H1 (cell line): Measurements from ENCODE around the gene TP53. TPM values are rescaled to one million over a fixed set of nuclear protein-coding genes. Genes with fewer than 3 reads are reported as not detected.

Experiments used
- BACH1 ChIP-seq: IDR thresholded peaks from 2 replicates; pipeline ENCODE4 v1.6.1; 2012; ENCODE audit warnings: low read length, improper control_type of control experiment
- CHD1 ChIP-seq: IDR thresholded peaks from 2 replicates; pipeline ENCODE4 v1.6.1; 2012; ENCODE audit warnings: low read depth, low read length, improper control_type of control experiment
- CREB1 ChIP-seq: IDR thresholded peaks from 2 replicates; pipeline ENCODE4 v1.6.1; 2012; ENCODE audit warnings: inconsistent platforms
- EP300 ChIP-seq, 2 experiments: IDR thresholded peaks; 1 replicate in 1 of 2; 2 replicates in 1 of 2; pipeline ENCODE4 v1.6.1; 2011 to 2012; ENCODE audit warnings: low read depth in 2 of 2, low read length in 2 of 2, mild to moderate bottlenecking in 2 of 2, borderline replicate concordance in 1 of 2, inconsistent platforms in 1 of 2, moderate library complexity in 1 of 2
- HDAC2 ChIP-seq, 2 experiments: fragments of 300-600 bp in 1 of 2; sonication (generic) in 1 of 2; IDR thresholded peaks; 2 replicates each; pipeline ENCODE4 v1.6.1; 2011 to 2012; ENCODE audit warnings: low read depth in 2 of 2, low read length in 2 of 2, mild to moderate bottlenecking in 2 of 2, moderate library complexity in 2 of 2, borderline replicate concordance in 1 of 2, inconsistent platforms in 1 of 2
- KDM1A ChIP-seq: fragments of 200-600, 300-600 bp; sonication (generic); IDR thresholded peaks from 2 replicates; pipeline ENCODE4 v1.7.1; 2016; ENCODE audit warnings: mild to moderate bottlenecking, low read length, borderline replicate concordance
- MAFK ChIP-seq: IDR thresholded peaks from 2 replicates; pipeline ENCODE4 v1.6.1; 2012; ENCODE audit warnings: low read depth, mild to moderate bottlenecking, improper control_type of control experiment, low read length
- PHF8 ChIP-seq: fragments of 200-600 bp; sonication (generic); conservative IDR thresholded peaks from 2 replicates; pipeline ENCODE4 v1.7.1; 2012; ENCODE audit warnings: low read depth, mild to moderate bottlenecking, inconsistent platforms, low read length, moderate library complexity
- POLR2A ChIP-seq, 2 experiments: IDR thresholded peaks; 1 replicate in 1 of 2; 2 replicates in 1 of 2; pipeline ENCODE4 v1.6.1; 2011; ENCODE audit warnings: low read depth in 2 of 2, low read length in 2 of 2, mild to moderate bottlenecking in 2 of 2; ENCODE audit errors: control extremely low read depth in 1 of 2
- POLR2AphosphoS5 ChIP-seq: IDR thresholded peaks from 2 replicates; pipeline ENCODE4 v1.6.1; 2011; ENCODE audit warnings: low read depth, low read length
- SIN3A ChIP-seq, 2 experiments: IDR thresholded peaks in 1 of 2; conservative IDR thresholded peaks in 1 of 2; 2 replicates each; pipeline ENCODE4 v1.6.1; 2011 to 2012; ENCODE audit warnings: low read length in 2 of 2, improper control_type of control experiment in 1 of 2, low read depth in 1 of 2, mild to moderate bottlenecking in 1 of 2
- TAF7 ChIP-seq: optimal IDR thresholded peaks from 2 replicates; pipeline ENCODE3; 2011; ENCODE audit warnings: low read depth, mild to moderate bottlenecking, inconsistent platforms, low read length, moderate library complexity, borderline replicate concordance
- TBP ChIP-seq: IDR thresholded peaks from 2 replicates; pipeline ENCODE4 v1.6.1; 2011; ENCODE audit warnings: low read depth, low read length, improper control_type of control experiment
- TEAD4 ChIP-seq: IDR thresholded peaks from 2 replicates; pipeline ENCODE4 v1.6.1; 2012; ENCODE audit warnings: low read depth, low read length, inconsistent platforms, mixed read lengths
- YY1 ChIP-seq: IDR thresholded peaks from 2 replicates; pipeline ENCODE4 v1.6.1; 2011; ENCODE audit warnings: low read depth, mild to moderate bottlenecking, low read length
- polyA plus RNA-seq, 7 experiments: library from polyadenylated mRNA; depleted of rRNA in 3 of 7; stranded (reverse) in 5 of 7; unstranded in 2 of 7; fragments of >200 nt in 5 of 7; fragments of 200-250 nt in 2 of 7; gene quantifications; 1 replicate in 5 of 7; 2 replicates in 1 of 7; 4 replicates in 1 of 7; pipeline versions ENCODE4 v1.2.1 to v1.2.3, GENCODE V29; 2011 to 2013; ENCODE audit warnings: missing spikeins in 2 of 7, mixed read lengths in 2 of 7
- total RNA-seq: library from RNA; stranded (reverse); fragmentation: NEBNext Ultra II Directional; extraction: Animal tissue kit (Norgen Biotek cat#: 25700); gene quantifications from 2 replicates; pipeline ENCODE4 v1.2.1, GENCODE V29; 2021
- TF ChIP-seq, protein P1 (sequence below): IDR thresholded peaks from 2 replicates; pipeline ENCODE4 v1.6.1; 2011; ENCODE audit warnings: low read depth, mild to moderate bottlenecking, low read length; ENCODE audit not compliant: insufficient read depth

TP53 gene
- total and polyA plus RNA-seq, 2 of the 8 experiments (the other 6 are each of a cell fraction or from before 2014, with no cell fraction given): 143 to 198 TPM

DNA sequence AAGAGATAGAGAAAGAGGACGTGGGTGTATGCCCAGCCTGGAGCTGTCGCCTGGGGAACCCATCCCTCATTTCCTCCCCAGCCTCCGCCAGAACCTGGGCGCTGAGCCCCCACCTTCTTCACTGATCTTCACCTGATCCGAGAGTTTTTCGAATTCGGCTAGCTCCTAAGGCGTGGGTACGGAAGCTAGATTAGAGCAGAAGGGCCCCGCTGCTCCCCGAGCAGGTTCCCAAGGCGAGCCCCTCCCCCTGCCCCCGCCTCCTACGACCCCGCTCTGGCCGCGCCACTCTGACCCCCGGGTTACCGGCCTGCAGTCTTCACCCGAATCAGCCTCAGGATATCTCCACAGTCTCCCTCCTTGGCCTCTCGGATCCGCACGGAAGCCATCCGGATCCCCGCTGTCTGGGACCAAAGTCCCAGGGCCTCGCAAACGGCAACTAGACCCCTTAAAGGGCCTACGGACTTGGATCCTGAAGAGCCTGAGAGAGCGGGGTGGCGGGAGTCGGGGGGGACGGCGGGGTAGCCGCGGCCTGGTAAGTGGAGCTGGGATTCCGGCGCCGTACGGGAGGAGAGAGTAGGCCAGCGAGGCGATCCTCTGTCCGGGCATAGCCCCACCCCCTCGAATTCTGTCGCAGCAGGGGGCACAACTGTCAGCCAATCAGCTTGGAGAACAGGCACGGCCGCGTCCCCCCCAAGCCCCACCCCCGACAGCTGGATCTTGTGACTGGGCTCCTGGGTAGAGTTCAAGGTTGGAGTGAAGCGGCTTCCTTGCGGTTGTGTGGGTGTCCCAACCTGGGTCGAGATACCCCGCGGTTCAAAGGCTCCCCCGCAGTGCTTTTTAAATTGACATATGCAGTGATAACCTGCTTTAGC, 59.8 kb downstream of the TP53 start, which contains the start of gene SAT2 (continued):
- no peak for TF ChIP-seq MAFK
- 0 out of 2 replicates have a peak, but pooled peaks have one; percentile 12 for TF ChIP-seq CREB1
- 0 out of 2 replicates have a peak, but pooled peaks have one; percentile 2 for TF ChIP-seq YY1
- TF ChIP-seq KDM1A: peak; percentile 32
- no peak for TF ChIP-seq BACH1
- TF ChIP-seq SIN3A (conservative IDR thresholded peaks at IDR 0.05 in 1 of 2, IDR thresholded peaks at IDR 0.05 in 1 of 2; ENCODE audit: low read depth in 1 of 2, low read length in 2 of 2): 0 out of 4 replicates have a peak, but pooled peaks have one; percentile 38 to 52
- peak; percentile 72; the same call in 1 of the 2 replicates for TF ChIP-seq POLR2AphosphoS5
- TF ChIP-seq CHD1: no peak
- TF ChIP-seq PHF8: peak; percentile 72
- TF ChIP-seq TBP: peak; percentile 47; the same call in 1 of the 2 replicates
- TF ChIP-seq, protein P1, sequence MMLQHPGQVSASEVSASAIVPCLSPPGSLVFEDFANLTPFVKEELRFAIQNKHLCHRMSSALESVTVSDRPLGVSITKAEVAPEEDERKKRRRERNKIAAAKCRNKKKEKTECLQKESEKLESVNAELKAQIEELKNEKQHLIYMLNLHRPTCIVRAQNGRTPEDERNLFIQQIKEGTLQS: no peak
- peak in 1 of 2 experiments; percentile 77; a peak in 1 of 3 replicates for TF ChIP-seq EP300 (IDR thresholded peaks at IDR 0.05; ENCODE audit: borderline replicate concordance in 1 of 2, low read depth in 2 of 2, low read length in 2 of 2)
- peak in 1 of 2 experiments; percentile 75; a peak in 2 of 3 replicates for TF ChIP-seq POLR2A (IDR thresholded peaks at IDR 0.05; ENCODE audit: control extremely low read depth in 1 of 2, low read depth in 2 of 2, low read length in 2 of 2)
- peak; percentile 82 for TF ChIP-seq TEAD4
- TF ChIP-seq HDAC2 (IDR thresholded peaks at IDR 0.05; ENCODE audit: borderline replicate concordance in 1 of 2, low read depth in 2 of 2, low read length in 2 of 2): peak in 1 of 2 experiments; percentile 6; a peak in 1 of 4 replicates
- peak; percentile 82 for TF ChIP-seq TAF7
